Endodermal cell (in vitro differentiated cells): Measurements from ENCODE around the gene HNRNPD. TPM values are rescaled to one million over a fixed set of nuclear protein-coding genes. Genes with fewer than 3 reads are reported as not detected.

Experiments used
- DNase-seq: peaks from one replicate; pipeline ENCODE4 v3.0.0-alpha.2; 2017
- H3K27ac ChIP-seq: 2 replicates; pipeline ENCODE4 v1.5.1; 2013; ENCODE audit warnings: mild to moderate bottlenecking, low read depth, low read length, moderate library complexity
- H3K27me3 ChIP-seq: 2 replicates; pipeline ENCODE4 v1.6.1; 2013; ENCODE audit warnings: mild to moderate bottlenecking, low read length, moderate library complexity; ENCODE audit not compliant: insufficient read depth, control insufficient read depth, poor library complexity, severe bottlenecking
- H3K36me3 ChIP-seq: 2 replicates; pipeline ENCODE4 v1.7.0; 2013; ENCODE audit warnings: mild to moderate bottlenecking, low read length, moderate library complexity; ENCODE audit not compliant: control insufficient read depth, insufficient read depth
- H3K4me1 ChIP-seq: one replicate; pipeline ENCODE4 v1.7.0; 2013; ENCODE audit warnings: low read length; ENCODE audit not compliant: control insufficient read depth, insufficient read depth
- H3K4me3 ChIP-seq: 2 replicates; pipeline ENCODE4 v1.5.1; 2013; ENCODE audit warnings: mild to moderate bottlenecking, low read length, moderate library complexity
- H3K9ac ChIP-seq: 2 replicates; pipeline ENCODE4 v1.6.1; 2013; ENCODE audit warnings: mild to moderate bottlenecking, low read length, moderate library complexity; ENCODE audit not compliant: poor library complexity, severe bottlenecking; ENCODE audit errors: extremely low read depth
- H3K9me3 ChIP-seq: 2 replicates; pipeline ENCODE4 v1.6.1; 2013; ENCODE audit warnings: mild to moderate bottlenecking, low read length, moderate library complexity; ENCODE audit not compliant: control insufficient read depth
- H3K27ac Mint-ChIP-seq: 2 replicates; pipeline ENCODE4 v1.8.0; 2020; ENCODE audit warnings: mixed read lengths
- H3K27me3 Mint-ChIP-seq: 2 replicates; pipeline ENCODE4 v1.8.0; 2021; ENCODE audit warnings: mild to moderate bottlenecking, mixed read lengths; ENCODE audit not compliant: insufficient read depth
- H3K36me3 Mint-ChIP-seq: 2 replicates; pipeline ENCODE4 v1.8.0; 2020; ENCODE audit warnings: low read depth, mixed read lengths
- H3K4me1 Mint-ChIP-seq: 2 replicates; pipeline ENCODE4 v1.8.0; 2020; ENCODE audit warnings: mixed read lengths
- H3K4me3 Mint-ChIP-seq: 2 replicates; pipeline ENCODE4 v1.8.0; 2020; ENCODE audit warnings: mild to moderate bottlenecking, moderate library complexity, mixed read lengths
- H3K9me3 Mint-ChIP-seq: 2 replicates; pipeline ENCODE4 v1.8.0; 2020; ENCODE audit warnings: mild to moderate bottlenecking, mixed read lengths
- WGBS, 2 experiments: methylation state at CpG; one replicate each; pipeline versions ENCODE4 v1.1.5 to v1.1.7; 2013; ENCODE audit warnings: missing lambda C conversion rate in 2 of 2, mixed read lengths in 1 of 2; ENCODE audit not compliant: insufficient coverage in 1 of 2, insufficient read length in 1 of 2; 5-methylcytosine and 5-hydroxymethylcytosine counted together
- total RNA-seq, 2 donors: library from RNA; stranded (reverse); fragmentation: NEBNext Ultra II Directional in 1 of 2; extraction: Animal tissue kit (Norgen Biotek cat#: 25700) in 1 of 2; gene quantifications; 2 replicates in 1 of 2; 3 replicates in 1 of 2; pipeline ENCODE4 v1.2.1, GENCODE V29; 2021
- TF ChIP-seq, protein P1 (sequence below): fragments of 200-600 bp; sonication (generic); conservative IDR thresholded peaks from 2 replicates; pipeline ENCODE4 v1.5.0; 2021; ENCODE audit warnings: antibody characterized with exemption, mild to moderate bottlenecking

HNRNPD gene
- total RNA-seq, 2 donors from 2014 or later = 462 to 562 TPM

DNA sequence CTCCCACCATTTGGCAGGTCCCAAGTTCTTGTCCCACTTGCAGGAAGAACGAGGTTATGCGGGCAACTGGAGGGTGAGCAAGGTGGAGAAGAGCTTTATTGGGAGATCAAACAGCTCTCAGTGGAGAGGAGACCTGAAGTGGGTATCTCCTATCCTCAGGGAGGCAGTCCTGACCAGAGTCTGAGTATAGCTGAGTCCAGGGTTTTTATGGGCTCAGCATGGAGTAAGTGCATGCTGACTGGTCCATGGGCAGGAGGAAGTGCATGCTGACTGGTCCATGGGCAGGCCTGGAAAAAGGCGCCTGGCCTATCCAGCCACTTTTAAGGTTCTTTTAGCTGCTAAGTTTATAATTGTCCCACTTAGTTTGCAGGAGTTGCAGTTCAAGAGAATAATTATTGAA, 7.4 kb upstream of the HNRNPD start:
- Mint-ChIP-seq H3K36me3 (peaks cover 4% of the 10 kb centered on the region), H3K4me3 (no peak overlapping the region), H3K9me3 (peaks cover 14% of the 10 kb centered on the region), H3K27ac (no peak overlapping the region), H3K27me3 (peaks cover 12% of the 10 kb centered on the region), H3K4me1 (peaks cover 3% of the 10 kb centered on the region)
- H3K27me3 ChIP-seq = no peaks in the 10 kb centered on the region
- peak; percentile 54 for DNase-seq
- no peaks in the 10 kb centered on the region for H3K36me3 ChIP-seq
- H3K9me3 ChIP-seq = peaks cover 22% of the 10 kb centered on the region
- H3K27ac ChIP-seq = no peak overlapping the region
- TF ChIP-seq, protein P1, sequence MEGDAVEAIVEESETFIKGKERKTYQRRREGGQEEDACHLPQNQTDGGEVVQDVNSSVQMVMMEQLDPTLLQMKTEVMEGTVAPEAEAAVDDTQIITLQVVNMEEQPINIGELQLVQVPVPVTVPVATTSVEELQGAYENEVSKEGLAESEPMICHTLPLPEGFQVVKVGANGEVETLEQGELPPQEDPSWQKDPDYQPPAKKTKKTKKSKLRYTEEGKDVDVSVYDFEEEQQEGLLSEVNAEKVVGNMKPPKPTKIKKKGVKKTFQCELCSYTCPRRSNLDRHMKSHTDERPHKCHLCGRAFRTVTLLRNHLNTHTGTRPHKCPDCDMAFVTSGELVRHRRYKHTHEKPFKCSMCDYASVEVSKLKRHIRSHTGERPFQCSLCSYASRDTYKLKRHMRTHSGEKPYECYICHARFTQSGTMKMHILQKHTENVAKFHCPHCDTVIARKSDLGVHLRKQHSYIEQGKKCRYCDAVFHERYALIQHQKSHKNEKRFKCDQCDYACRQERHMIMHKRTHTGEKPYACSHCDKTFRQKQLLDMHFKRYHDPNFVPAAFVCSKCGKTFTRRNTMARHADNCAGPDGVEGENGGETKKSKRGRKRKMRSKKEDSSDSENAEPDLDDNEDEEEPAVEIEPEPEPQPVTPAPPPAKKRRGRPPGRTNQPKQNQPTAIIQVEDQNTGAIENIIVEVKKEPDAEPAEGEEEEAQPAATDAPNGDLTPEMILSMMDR = no peak
- WGBS, 2 experiments = 94% methylated on average over 3 of the region's 3 CpGs; no CpG with 5 or more reads in 1 of the 2 experiments
- no peaks in the 10 kb centered on the region for H3K4me1 ChIP-seq
- no peak overlapping the region for H3K9ac ChIP-seq
- H3K4me3 ChIP-seq = no peak overlapping the region

GRCh38 chr4:82380831-82381230, 7.0 kb upstream of the HNRNPD start:
- TF ChIP-seq, protein P1 = no peak
- no peak overlapping the region for H3K4me3 Mint-ChIP-seq

GRCh38 chr4:82380344-82380743, 6.6 kb upstream of the HNRNPD start:
- peaks cover 6% of the 10 kb centered on the region for H3K9me3 Mint-ChIP-seq
- no peak overlapping the region for H3K27ac ChIP-seq

More at GRCh38 chr4:82380831-82381230, 7.0 kb upstream of the HNRNPD start:
- peaks cover 10% of the 10 kb centered on the region for H3K9me3 Mint-ChIP-seq
- H3K9ac ChIP-seq = no peak overlapping the region
- H3K27me3 ChIP-seq = no peaks in the 10 kb centered on the region
- H3K27ac ChIP-seq = no peak overlapping the region
- no peak for DNase-seq
- peaks cover 18% of the 10 kb centered on the region for H3K9me3 ChIP-seq
- peaks cover 4% of the 10 kb centered on the region for H3K4me1 Mint-ChIP-seq
- H3K4me3 ChIP-seq = no peak overlapping the region
- no peaks in the 10 kb centered on the region for H3K36me3 ChIP-seq
- H3K27ac Mint-ChIP-seq = no peak overlapping the region
- H3K36me3 Mint-ChIP-seq = peaks cover 5% of the 10 kb centered on the region
- H3K4me1 ChIP-seq = no peaks in the 10 kb centered on the region
- 93% methylated on average over 4 of the region's 4 CpGs; no CpG with 5 or more reads in 1 of the 2 experiments for WGBS, 2 experiments
- peaks cover 13% of the 10 kb centered on the region for H3K27me3 Mint-ChIP-seq

More at GRCh38 chr4:82380344-82380743, 6.6 kb upstream of the HNRNPD start:
- Histone ChIP-seq H3K4me3 (no peak overlapping the region), H3K4me1 (no peaks in the 10 kb centered on the region), H3K9ac (no peak overlapping the region), H3K27me3 (no peaks in the 10 kb centered on the region), H3K9me3 (peaks cover 14% of the 10 kb centered on the region), H3K36me3 (no peaks in the 10 kb centered on the region)
- no peak overlapping the region for H3K27ac Mint-ChIP-seq
- H3K4me1 Mint-ChIP-seq = peaks cover 4% of the 10 kb centered on the region
- H3K4me3 Mint-ChIP-seq = no peak overlapping the region
- DNase-seq = no peak
- WGBS, 2 experiments = 88 to 100% methylated on average over 5 to 9 of the region's 9 CpGs
- peaks cover 5% of the 10 kb centered on the region for H3K36me3 Mint-ChIP-seq
- TF ChIP-seq, protein P1 = no peak
- peaks cover 13% of the 10 kb centered on the region for H3K27me3 Mint-ChIP-seq
